ENCODE data around the gene ELAVL3.
"Not testable (repeated sequence)": the region's sequence is repeated elsewhere in the genome, so short reads cannot be mapped to it uniquely, and the experiment has no call there.

Gene ELAVL3

GRCh38 chr19:11461453-11461852 lies 19.4 kb downstream of the ELAVL3 start:
- H3K27ac ChIP-seq: no peak overlapping the region
- no peak for DNase-seq (ENCODE audit: low read depth, low spot score)

DNA sequence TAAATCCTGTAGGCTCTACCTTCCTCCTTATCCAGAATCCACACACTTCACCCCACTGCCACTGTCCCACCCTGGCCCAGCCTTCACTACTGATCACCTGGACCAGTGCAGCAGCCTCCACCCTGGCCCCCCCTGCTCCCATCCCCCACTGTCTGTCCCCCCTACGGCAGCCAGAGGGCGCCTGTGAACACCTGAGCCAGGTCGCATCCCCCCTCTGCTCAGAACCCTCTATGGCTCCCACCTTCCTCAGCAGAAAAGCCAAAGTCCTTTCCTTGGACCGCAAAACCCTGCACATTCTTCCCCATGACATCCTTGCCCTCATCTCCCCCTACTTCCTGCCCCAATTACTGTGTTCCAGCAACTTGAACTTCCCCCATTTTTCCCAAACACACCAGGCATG lies 20.6 kb downstream of the ELAVL3 start:
- DNase-seq (ENCODE audit: low read depth, low spot score): no peak
- H3K27ac ChIP-seq: no peak overlapping the region

DNA sequence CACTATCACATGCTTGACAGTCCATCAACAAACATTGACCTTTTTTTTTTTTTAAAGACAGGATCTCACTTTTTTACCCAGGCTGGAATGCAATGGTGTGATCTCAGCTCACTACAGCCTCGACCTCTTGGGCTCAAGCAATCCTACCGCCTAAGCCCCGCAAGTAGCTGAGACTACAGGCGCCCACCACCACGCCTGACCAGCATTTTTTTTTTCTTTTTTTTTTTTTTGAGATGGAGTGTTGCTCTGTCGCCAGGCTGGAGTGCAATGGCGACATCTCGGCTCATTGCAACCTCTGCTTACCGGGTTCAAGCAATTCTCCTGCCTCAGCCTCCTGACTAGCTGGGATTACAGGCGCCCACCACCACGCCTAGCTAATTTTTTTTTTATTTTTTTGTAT lies 21.9 kb downstream of the ELAVL3 start:
- not testable (repeated sequence) for H3K27ac ChIP-seq

GRCh38 chr19:11458236-11458900 lies 22.5 kb downstream of the ELAVL3 start:
- DNase-seq (ENCODE audit: low read depth, low spot score): no peak
- H3K27ac ChIP-seq: no peak overlapping the region

More for the DNA sequence above, 21.9 kb downstream of the ELAVL3 start:
- DNase-seq (ENCODE audit: low read depth, low spot score): not testable (repeated sequence)

DNA sequence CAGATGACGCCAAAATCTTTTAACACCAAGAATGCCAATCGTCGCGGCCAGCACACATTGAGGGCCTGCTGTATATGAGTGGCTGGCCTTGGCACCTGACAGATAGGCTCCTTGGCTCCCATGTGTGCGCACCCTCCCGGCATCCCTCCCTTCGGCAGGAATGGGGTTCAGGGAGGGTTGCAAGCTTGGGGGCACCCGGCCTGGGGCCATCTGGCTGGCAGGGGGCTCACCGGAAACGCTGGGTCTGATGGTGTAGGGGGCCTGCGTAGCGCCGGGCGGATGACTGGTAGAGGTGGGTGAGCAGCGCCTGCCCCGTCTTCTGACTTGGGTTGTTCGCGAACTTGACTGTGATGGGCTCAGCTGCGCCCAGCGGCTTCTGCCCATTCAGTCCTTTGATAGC lies 23.0 kb downstream of the ELAVL3 start:
- no peak for DNase-seq (ENCODE audit: low read depth, low spot score)
- H3K27ac ChIP-seq: no peak overlapping the region

DNA sequence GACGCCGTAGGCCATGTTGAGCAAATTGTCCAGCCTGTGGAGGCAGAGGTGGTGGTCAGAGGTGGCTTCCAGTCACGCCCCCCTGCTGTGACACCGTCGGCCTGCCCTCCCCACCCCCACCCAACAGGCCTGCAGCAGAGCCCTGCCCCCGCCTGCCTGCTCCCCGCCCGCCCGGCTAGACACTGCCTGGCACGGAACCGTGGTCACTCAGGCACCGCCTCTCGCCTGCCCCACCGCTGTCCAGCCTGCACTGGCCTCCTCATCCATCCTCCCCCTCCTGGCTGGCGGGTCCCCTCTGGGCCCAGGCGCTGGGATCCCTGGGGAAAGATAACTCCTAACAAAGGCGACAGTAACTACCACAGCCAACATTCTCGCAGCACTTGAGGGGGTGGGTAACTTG lies 23.7 kb downstream of the ELAVL3 start:
- DNase-seq (ENCODE audit: low read depth, low spot score): no peak
- H3K27ac ChIP-seq: no peak overlapping the region

DNA sequence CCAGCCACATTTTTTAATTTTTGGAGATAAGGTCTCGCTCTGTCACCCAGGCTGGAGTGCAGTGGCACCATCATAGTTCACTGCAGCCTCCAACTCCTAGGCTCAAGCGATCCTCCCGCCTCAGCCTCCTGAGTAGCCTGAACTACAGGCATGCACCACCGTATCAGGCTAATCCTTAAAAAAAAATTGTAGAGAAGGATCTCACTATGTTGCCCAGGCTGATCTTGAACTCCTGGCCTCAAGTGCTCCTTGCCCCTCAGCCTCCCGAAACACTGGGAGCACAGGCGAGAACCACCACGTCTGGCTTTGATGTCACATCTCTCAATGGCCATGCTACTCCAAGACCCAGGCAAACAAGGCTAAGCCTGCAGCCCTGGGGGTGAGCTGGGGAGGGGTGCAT lies 24.2 kb downstream of the ELAVL3 start:
- no peak overlapping the region for H3K27ac ChIP-seq
- DNase-seq (ENCODE audit: low read depth, low spot score): no peak

GRCh38 chr19:11455233-11455554 lies 25.7 kb downstream of the ELAVL3 start:
- not testable (repeated sequence) for H3K27ac ChIP-seq

DNA sequence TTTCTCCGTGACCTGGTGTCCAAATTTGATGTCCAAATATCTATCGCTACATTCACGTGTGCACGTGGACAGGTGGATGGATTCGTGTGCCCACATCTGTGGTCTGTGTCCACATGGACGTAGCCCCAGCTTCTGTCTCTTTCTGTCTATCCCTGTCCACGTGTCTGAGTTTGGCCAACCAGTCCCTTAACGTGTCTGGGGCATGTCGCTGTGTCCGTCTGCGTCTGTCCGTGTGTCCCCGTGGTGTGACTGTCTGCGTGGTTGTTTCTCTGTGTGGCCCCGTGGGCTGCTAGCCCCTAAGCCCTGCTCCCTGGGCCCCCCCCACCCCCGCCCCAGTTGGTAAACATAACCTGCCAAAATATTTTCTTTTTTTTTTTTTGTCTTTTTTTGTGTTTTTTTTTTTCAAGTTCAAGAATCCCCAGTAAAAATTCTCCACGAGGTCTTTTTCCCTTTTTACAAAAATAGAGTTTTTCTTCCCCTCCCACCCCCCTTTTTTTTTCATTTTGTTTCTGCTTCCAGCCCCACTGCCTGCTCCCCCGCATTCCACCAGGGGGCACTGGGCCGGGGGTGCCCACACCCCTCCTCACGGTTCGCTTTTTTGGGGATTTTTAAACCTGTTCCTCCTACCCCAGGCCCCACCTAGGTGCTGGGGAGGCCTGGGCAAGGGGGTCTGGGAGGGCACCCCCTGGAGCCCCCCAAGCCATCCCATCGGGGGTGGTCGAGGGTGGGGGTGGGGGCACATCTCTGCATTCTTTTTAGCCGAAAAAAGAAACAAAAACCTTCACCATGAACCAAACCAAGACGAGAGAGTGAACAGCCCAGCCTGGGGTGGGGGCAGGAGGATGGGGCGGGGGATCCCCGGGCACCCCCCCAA lies 27.1 kb downstream of the ELAVL3 start:
- no peak for DNase-seq (ENCODE audit: low read depth, low spot score)
- H3K27ac ChIP-seq: no peak overlapping the region

More at GRCh38 chr19:11455233-11455554, 25.7 kb downstream of the ELAVL3 start:
- not testable (repeated sequence) for DNase-seq (ENCODE audit: low read depth, low spot score)

DNA sequence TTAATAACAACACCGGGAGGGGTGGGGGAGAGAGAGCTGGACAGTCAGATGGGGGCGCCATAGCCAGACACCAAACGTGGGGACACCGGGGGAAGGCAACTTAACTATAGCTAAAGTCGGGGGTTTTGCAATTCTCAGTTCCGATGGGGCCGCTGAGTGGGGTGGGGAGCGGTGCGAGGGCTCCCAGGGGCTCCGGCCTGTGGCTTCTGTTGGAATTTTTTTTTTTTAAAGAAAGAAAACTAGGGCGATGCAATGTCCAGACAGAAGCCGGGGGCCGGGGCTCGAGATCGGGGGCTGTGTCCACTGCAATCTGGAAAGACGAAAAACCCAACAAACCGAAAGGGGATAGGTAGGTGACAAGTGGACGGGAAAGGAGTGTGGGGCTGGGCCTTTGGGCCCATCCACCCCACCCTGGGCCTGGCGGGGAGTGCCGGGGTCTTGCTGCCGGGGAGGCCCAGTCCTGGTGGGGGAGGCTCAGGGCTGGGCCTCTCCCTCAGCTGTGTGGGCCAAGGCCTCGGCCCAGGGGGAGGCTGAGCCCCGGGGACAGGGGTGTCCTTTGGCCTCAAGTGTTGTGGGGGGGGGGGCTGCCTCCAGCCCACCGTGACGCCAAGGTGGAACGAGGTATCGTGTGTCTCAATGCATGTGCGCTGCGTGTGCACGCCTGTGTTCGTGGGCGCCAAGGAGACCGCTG lies 28.1 kb downstream of the ELAVL3 start:
- no peak for DNase-seq (ENCODE audit: low read depth, low spot score)

GRCh38 chr19:11451871-11452619 lies 28.8 kb downstream of the ELAVL3 start:
- no peak overlapping the region for H3K27ac ChIP-seq

More for the DNA sequence above, 28.1 kb downstream of the ELAVL3 start:
- H3K27ac ChIP-seq: no peak overlapping the region

GRCh38 chr19:11451327-11451870 lies 29.4 kb downstream of the ELAVL3 start:
- H3K27ac ChIP-seq: no peak overlapping the region
- DNase-seq (ENCODE audit: low read depth, low spot score): no peak

More at GRCh38 chr19:11451871-11452619, 28.8 kb downstream of the ELAVL3 start:
- no peak for DNase-seq (ENCODE audit: low read depth, low spot score)

- DNase-seq (ENCODE audit: low read depth, low spot score): no peak
- no peak overlapping the region for H3K27ac ChIP-seq
These were observed 30.1 kb downstream of the ELAVL3 start for GRCh38 chr19:11450570-11451326.

DNA sequence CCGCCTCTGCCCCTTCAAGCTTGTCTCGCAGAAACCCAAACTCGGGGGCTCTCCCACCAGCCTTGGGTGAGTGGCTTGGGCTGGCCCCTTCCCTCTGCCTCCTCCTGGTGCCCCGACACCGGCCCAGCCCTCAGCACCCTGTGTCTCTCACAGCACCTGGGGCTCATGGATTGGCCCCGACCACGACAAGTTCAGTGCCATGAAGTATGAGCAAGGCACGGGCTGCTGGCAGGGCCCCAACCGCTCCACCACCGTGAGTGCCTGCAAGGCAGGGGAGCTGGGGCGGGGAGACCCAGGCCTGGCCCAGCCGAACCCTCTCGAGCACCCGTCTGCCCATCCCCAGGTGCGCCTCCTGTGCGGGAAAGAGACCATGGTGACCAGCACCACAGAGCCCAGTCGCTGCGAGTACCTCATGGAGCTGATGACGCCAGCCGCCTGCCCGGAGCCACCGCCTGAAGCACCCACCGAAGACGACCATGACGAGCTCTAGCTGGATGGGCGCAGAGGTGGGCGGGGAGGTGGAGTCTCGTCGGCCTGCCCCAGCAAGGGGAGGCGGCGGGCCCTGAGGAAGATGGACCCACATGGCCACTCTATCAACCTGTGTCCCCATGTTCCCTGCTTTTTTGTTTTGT lies 31.8 kb downstream of the ELAVL3 start:
- no peak overlapping the region for H3K27ac ChIP-seq
- no peak for DNase-seq (ENCODE audit: low read depth, low spot score)

- no peak for DNase-seq (ENCODE audit: low read depth, low spot score)
- no peak overlapping the region for H3K27ac ChIP-seq
These were observed 32.4 kb downstream of the ELAVL3 start for GRCh38 chr19:11448410-11448809.

- no peak overlapping the region for H3K27ac ChIP-seq
- DNase-seq (ENCODE audit: low read depth, low spot score): no peak
These were observed 33.2 kb downstream of the ELAVL3 start for GRCh38 chr19:11447347-11448262.

- no peak overlapping the region for H3K27ac ChIP-seq
- no peak for DNase-seq (ENCODE audit: low read depth, low spot score)
These were observed 34.1 kb downstream of the ELAVL3 start for GRCh38 chr19:11446652-11447301.
